Measurements from ENCODE around the gene OLFM3.

Gene OLFM3

DNA sequence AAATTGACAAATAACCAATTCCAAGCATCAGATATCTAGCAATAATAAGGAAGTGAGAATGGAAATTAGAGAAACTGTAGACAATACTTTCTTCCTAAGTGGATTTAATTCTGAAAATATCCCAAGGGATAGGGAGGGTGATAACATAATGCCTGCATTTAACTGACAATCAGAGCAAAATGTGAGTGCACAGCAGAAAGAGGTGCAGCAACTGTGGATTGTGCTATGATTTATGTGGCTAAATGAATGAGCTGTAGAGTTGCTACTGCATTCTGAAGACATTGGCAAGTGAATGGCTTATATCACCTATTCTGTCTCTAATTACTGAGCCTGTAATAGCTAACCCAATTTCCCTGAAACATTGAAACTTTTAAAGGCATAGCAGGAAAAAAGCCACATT is 39.0 kb downstream of the OLFM3 start:
- H3K9me3 ChIP-seq (ENCODE audit: control insufficient read depth, low read length) = no peaks in the 10 kb centered on the region
- H3K36me3 ChIP-seq (ENCODE audit: control insufficient read depth, insufficient read depth, low read length) = no peaks in the 10 kb centered on the region
- no peak for DNase-seq
- no peak overlapping the region for H3K4me3 ChIP-seq (ENCODE audit: insufficient read depth, low read depth, low read length, poor library complexity, severe bottlenecking)
- H3K27ac ChIP-seq (ENCODE audit: insufficient read depth, low read length, poor library complexity, severe bottlenecking) = no peak overlapping the region
- H3K4me1 ChIP-seq (ENCODE audit: control insufficient read depth, insufficient read depth, low read length, poor library complexity, severe bottlenecking) = no peaks in the 10 kb centered on the region
- no peaks in the 10 kb centered on the region for H3K27me3 ChIP-seq (replicated peaks; ENCODE audit: control insufficient read depth, insufficient read depth, low read length, poor library complexity, severe bottlenecking)

DNA sequence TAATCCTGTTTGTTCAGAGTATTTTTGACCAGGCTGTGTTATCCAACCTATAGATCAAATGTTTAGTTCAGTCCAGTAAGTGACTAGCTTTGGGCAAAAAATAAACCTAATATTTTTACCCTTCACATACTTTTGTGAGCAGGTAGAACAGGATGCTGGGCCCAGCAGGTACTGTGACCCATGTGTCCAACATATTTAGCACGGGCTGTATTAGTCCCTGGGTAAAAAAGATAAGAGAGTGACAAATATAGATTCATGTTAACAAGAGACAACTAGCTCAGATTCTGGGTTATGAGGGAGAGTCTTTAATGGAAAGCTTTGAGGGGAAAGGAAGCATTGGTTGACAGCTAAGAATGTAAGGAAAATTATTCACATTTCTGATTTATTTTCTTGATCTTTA is 43.1 kb downstream of the OLFM3 start:
- Histone ChIP-seq H3K9me3 (ENCODE audit: control insufficient read depth, low read length) (no peaks in the 10 kb centered on the region), H3K27ac (ENCODE audit: insufficient read depth, low read length, poor library complexity, severe bottlenecking) (no peak overlapping the region), H3K36me3 (ENCODE audit: control insufficient read depth, insufficient read depth, low read length) (no peaks in the 10 kb centered on the region), H3K4me1 (ENCODE audit: control insufficient read depth, insufficient read depth, low read length, poor library complexity, severe bottlenecking) (no peaks in the 10 kb centered on the region), H3K4me3 (ENCODE audit: insufficient read depth, low read depth, low read length, poor library complexity, severe bottlenecking) (no peak overlapping the region), H3K27me3 (replicated peaks; ENCODE audit: control insufficient read depth, insufficient read depth, low read length, poor library complexity, severe bottlenecking) (no peaks in the 10 kb centered on the region)
- no peak for DNase-seq

DNA sequence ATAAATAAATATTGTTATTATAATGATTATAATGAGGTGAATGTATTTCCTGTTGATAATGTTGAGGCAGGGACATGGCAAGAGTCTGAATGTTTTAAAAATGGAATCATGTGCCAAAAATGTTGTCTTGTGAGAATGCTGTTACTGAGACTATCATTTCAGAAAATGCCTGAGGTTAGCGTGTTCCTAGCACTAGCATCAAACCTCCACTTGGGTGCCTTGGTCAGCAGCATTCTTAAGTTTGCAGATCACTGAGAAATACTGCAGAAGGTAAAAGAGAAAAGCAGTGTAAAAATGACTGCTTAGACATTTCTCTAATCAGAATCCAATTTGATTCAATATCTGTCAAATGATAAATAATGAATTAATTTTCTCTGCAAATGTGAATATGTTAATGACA is 50.8 kb downstream of the OLFM3 start:
- Histone ChIP-seq H3K27ac (ENCODE audit: insufficient read depth, low read length, poor library complexity, severe bottlenecking) (no peak overlapping the region), H3K4me1 (ENCODE audit: control insufficient read depth, insufficient read depth, low read length, poor library complexity, severe bottlenecking) (no peaks in the 10 kb centered on the region), H3K4me3 (ENCODE audit: insufficient read depth, low read depth, low read length, poor library complexity, severe bottlenecking) (no peak overlapping the region), H3K36me3 (ENCODE audit: control insufficient read depth, insufficient read depth, low read length) (no peaks in the 10 kb centered on the region), H3K9me3 (ENCODE audit: control insufficient read depth, low read length) (no peaks in the 10 kb centered on the region), H3K27me3 (replicated peaks; ENCODE audit: control insufficient read depth, insufficient read depth, low read length, poor library complexity, severe bottlenecking) (no peaks in the 10 kb centered on the region)
- no peak for DNase-seq

DNA sequence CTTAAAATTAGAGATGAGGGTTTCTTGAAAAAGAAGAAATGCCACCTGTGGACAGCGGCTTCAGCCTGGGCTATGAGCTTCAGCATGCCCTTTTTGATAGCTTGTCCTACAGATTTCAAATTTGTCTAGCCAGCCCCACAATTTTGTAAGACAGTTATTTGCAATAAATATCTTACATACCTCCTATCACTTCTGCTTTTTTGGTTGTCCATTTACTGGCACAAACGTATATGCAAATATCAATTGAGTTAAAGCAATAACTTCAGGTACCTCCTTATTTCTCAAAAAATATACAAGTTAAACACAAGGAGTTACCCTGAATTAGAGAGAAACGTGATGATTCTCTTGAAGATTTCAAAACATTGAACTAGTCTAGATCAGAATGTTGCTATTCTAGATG is 53.5 kb downstream of the OLFM3 start:
- Histone ChIP-seq H3K9me3 (ENCODE audit: control insufficient read depth, low read length) (no peaks in the 10 kb centered on the region), H3K27me3 (replicated peaks; ENCODE audit: control insufficient read depth, insufficient read depth, low read length, poor library complexity, severe bottlenecking) (no peaks in the 10 kb centered on the region), H3K4me1 (ENCODE audit: control insufficient read depth, insufficient read depth, low read length, poor library complexity, severe bottlenecking) (no peaks in the 10 kb centered on the region), H3K36me3 (ENCODE audit: control insufficient read depth, insufficient read depth, low read length) (no peaks in the 10 kb centered on the region), H3K27ac (ENCODE audit: insufficient read depth, low read length, poor library complexity, severe bottlenecking) (no peak overlapping the region), H3K4me3 (ENCODE audit: insufficient read depth, low read depth, low read length, poor library complexity, severe bottlenecking) (no peak overlapping the region)
- DNase-seq = no peak

DNA sequence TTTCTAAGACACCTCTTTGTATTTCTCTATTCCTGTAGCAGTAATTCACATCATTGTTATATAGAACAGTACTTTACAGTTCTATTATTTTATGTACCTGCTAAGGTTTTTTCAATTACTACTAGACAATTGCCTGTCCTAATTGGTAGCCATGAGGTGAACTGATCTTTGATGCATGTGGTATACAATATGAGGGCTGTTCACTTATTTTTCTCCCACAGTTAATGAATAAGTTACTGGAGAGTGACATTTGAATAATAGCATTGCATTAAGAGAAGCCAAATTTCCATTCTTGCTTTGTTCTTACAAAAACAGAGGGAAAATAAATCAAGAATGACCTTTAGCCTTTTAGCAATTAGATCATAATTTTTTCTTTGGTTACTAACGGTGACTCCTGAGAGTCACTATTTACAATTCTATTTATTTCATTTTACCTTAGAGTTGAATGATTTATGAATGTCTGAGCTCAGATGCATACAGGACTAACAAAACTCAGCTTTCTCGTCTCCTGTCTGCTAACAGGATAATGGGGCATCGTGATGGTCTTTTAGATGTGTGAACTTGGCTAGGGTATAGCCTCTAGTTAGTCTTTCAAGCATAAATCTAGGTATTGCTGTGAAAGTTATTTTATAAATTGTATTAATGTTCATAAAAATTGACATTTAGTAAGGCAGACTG is 54.1 kb downstream of the OLFM3 start:
- Histone ChIP-seq H3K9me3 (ENCODE audit: control insufficient read depth, low read length) (no peaks in the 10 kb centered on the region), H3K27ac (ENCODE audit: insufficient read depth, low read length, poor library complexity, severe bottlenecking) (no peak overlapping the region), H3K4me1 (ENCODE audit: control insufficient read depth, insufficient read depth, low read length, poor library complexity, severe bottlenecking) (no peaks in the 10 kb centered on the region), H3K4me3 (ENCODE audit: insufficient read depth, low read depth, low read length, poor library complexity, severe bottlenecking) (no peak overlapping the region), H3K36me3 (ENCODE audit: control insufficient read depth, insufficient read depth, low read length) (no peaks in the 10 kb centered on the region), H3K27me3 (replicated peaks; ENCODE audit: control insufficient read depth, insufficient read depth, low read length, poor library complexity, severe bottlenecking) (no peaks in the 10 kb centered on the region)
- no peak for DNase-seq

DNA sequence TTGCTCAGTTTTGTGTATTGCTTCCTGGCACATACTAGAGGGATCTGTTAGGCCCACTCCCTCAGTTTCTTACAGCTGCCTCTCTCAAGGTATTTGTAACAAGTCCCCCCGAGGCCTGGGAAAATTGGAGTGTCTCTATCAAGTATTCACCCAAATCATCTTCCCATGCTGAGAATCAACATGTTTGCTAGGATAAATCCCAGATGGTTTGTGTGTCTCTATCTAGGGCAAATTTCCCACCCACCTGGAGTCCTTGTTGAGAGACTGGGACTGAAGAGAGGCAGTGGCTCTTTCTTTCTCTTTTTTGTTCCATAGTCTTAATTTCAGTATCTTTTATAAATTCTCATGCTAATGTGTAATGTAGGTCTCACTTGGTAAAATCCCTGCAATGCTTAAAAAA is 58.0 kb downstream of the OLFM3 start:
- Histone ChIP-seq H3K4me3 (ENCODE audit: insufficient read depth, low read depth, low read length, poor library complexity, severe bottlenecking) (no peak overlapping the region), H3K4me1 (ENCODE audit: control insufficient read depth, insufficient read depth, low read length, poor library complexity, severe bottlenecking) (no peaks in the 10 kb centered on the region), H3K27me3 (replicated peaks; ENCODE audit: control insufficient read depth, insufficient read depth, low read length, poor library complexity, severe bottlenecking) (no peaks in the 10 kb centered on the region)

DNA sequence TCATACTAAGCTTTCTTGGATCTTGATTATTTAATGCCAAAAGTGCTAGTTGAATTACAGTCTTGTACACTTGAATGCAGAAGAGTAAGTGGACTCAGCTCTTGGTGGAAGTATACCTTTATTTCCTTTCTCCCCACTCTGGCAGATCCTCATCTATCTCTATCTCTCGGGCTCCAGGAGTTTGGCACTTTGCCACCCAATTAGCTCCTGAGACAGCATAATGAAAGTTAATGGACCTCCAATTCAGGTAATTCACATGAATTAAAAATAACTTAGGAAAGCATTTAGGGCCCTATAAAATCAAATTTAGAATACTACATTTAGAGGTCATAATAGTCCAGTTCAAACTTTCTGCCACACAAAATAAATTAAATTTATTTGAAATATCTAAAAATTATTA is 67.4 kb downstream of the OLFM3 start:
- Histone ChIP-seq H3K27ac (ENCODE audit: insufficient read depth, low read length, poor library complexity, severe bottlenecking) (no peak overlapping the region), H3K9me3 (ENCODE audit: control insufficient read depth, low read length) (no peaks in the 10 kb centered on the region), H3K36me3 (ENCODE audit: control insufficient read depth, insufficient read depth, low read length) (no peaks in the 10 kb centered on the region), H3K4me3 (ENCODE audit: insufficient read depth, low read depth, low read length, poor library complexity, severe bottlenecking) (no peak overlapping the region), H3K4me1 (ENCODE audit: control insufficient read depth, insufficient read depth, low read length, poor library complexity, severe bottlenecking) (no peaks in the 10 kb centered on the region), H3K27me3 (replicated peaks; ENCODE audit: control insufficient read depth, insufficient read depth, low read length, poor library complexity, severe bottlenecking) (no peaks in the 10 kb centered on the region)
- no peak for DNase-seq

More for the DNA sequence above, 58.0 kb downstream of the OLFM3 start:
- no peaks in the 10 kb centered on the region for H3K9me3 ChIP-seq (ENCODE audit: control insufficient read depth, low read length)
- no peak overlapping the region for H3K27ac ChIP-seq (ENCODE audit: insufficient read depth, low read length, poor library complexity, severe bottlenecking)
- DNase-seq = no peak
- H3K36me3 ChIP-seq (ENCODE audit: control insufficient read depth, insufficient read depth, low read length) = no peaks in the 10 kb centered on the region

DNA sequence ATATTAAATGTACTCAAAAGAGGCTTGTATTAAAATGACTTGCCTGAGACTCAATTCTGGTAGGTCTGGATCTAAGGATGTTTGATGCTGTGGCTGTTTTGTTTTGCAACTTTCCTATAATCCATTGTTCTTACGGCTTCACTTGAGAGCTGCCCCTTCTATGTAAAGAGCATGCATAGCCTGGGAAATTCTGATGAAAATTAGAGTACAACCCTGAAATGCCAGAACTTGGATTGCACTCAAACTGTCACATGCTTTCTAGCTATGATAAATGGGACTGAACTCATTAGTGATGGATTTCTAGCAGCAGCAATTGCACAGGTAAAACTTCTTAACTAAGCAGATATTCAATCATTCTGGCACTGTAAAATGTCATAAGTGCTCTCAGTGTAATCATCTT is 67.9 kb downstream of the OLFM3 start:
- H3K27ac ChIP-seq (ENCODE audit: insufficient read depth, low read length, poor library complexity, severe bottlenecking) = no peak overlapping the region
- H3K9me3 ChIP-seq (ENCODE audit: control insufficient read depth, low read length) = no peaks in the 10 kb centered on the region
- H3K4me1 ChIP-seq (ENCODE audit: control insufficient read depth, insufficient read depth, low read length, poor library complexity, severe bottlenecking) = no peaks in the 10 kb centered on the region
- H3K4me3 ChIP-seq (ENCODE audit: insufficient read depth, low read depth, low read length, poor library complexity, severe bottlenecking) = no peak overlapping the region
- DNase-seq = no peak
- no peaks in the 10 kb centered on the region for H3K27me3 ChIP-seq (replicated peaks; ENCODE audit: control insufficient read depth, insufficient read depth, low read length, poor library complexity, severe bottlenecking)
- no peaks in the 10 kb centered on the region for H3K36me3 ChIP-seq (ENCODE audit: control insufficient read depth, insufficient read depth, low read length)

DNA sequence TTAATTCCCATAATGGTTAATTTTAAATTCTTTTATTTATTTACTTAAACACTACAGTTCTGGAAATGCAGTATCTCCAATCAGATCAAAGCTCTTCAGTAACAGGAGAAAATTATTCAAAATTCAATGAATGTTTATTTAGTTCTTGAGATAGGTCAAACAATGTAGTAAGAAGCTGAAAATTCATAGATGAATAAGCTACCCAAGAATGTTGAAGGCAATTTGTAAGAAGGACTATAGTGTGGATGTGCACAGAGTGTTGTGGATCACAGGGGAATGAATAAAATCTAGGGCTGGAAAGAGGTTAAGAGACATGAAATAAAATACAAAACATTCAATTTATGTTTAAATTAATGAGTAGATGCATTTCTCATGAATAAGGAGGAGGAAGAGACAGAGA is 72.0 kb downstream of the OLFM3 start:
- no peaks in the 10 kb centered on the region for H3K9me3 ChIP-seq (ENCODE audit: control insufficient read depth, low read length)
- H3K27me3 ChIP-seq (replicated peaks; ENCODE audit: control insufficient read depth, insufficient read depth, low read length, poor library complexity, severe bottlenecking) = no peaks in the 10 kb centered on the region
- no peaks in the 10 kb centered on the region for H3K4me1 ChIP-seq (ENCODE audit: control insufficient read depth, insufficient read depth, low read length, poor library complexity, severe bottlenecking)
- no peak overlapping the region for H3K27ac ChIP-seq (ENCODE audit: insufficient read depth, low read length, poor library complexity, severe bottlenecking)
- DNase-seq = no peak
- H3K36me3 ChIP-seq (ENCODE audit: control insufficient read depth, insufficient read depth, low read length) = no peaks in the 10 kb centered on the region
- no peak overlapping the region for H3K4me3 ChIP-seq (ENCODE audit: insufficient read depth, low read depth, low read length, poor library complexity, severe bottlenecking)

DNA sequence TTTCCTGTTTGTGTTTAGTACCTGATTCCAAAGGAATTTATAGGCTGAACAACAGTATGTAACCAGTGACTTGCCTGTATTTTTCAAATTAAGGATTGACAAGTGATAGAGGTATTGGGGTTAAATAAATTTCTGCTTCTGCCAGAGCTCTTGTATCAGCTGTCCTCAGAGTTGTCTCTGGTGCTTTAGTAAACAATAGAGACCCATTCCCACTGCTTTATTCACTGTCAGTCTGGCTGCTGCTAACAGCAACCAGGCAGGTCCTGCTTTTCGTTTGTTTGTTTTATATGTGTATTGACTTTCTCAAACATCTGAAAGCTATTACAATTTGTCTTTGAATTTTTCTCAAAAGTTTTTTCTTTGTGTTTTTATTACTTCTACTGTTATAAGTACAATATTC is 76.1 kb downstream of the OLFM3 start:
- Histone ChIP-seq H3K9me3 (ENCODE audit: control insufficient read depth, low read length) (no peaks in the 10 kb centered on the region), H3K27ac (ENCODE audit: insufficient read depth, low read length, poor library complexity, severe bottlenecking) (no peak overlapping the region), H3K36me3 (ENCODE audit: control insufficient read depth, insufficient read depth, low read length) (no peaks in the 10 kb centered on the region), H3K4me3 (ENCODE audit: insufficient read depth, low read depth, low read length, poor library complexity, severe bottlenecking) (no peak overlapping the region), H3K27me3 (replicated peaks; ENCODE audit: control insufficient read depth, insufficient read depth, low read length, poor library complexity, severe bottlenecking) (no peaks in the 10 kb centered on the region), H3K4me1 (ENCODE audit: control insufficient read depth, insufficient read depth, low read length, poor library complexity, severe bottlenecking) (no peaks in the 10 kb centered on the region)
- no peak for DNase-seq
